HepG2 (cell line): ENCODE data around the gene SLC34A3. TPM values are rescaled to one million over a fixed set of nuclear protein-coding genes. Genes with fewer than 3 reads are reported as not detected.

Experiments used
- ATF7-NPFF ChIP-seq: sonication (generic); formaldehyde crosslinking; IDR thresholded peaks from 2 replicates; pipeline ENCODE4 v1.8.1; 2023; ENCODE audit warnings: mild to moderate bottlenecking, low read depth, missing genetic modification reagents, moderate library complexity
- BORCS8-MEF2B ChIP-seq: sonication (generic); formaldehyde crosslinking; IDR thresholded peaks from 2 replicates; pipeline ENCODE4 v1.8.0; 2022; ENCODE audit warnings: mild to moderate bottlenecking, missing genetic modification reagents
- ERF ChIP-seq: IDR thresholded peaks from 2 replicates; pipeline ENCODE4 v1.6.1; 2018; ENCODE audit warnings: missing biosample characterization, missing genetic modification reagents
- FOSL2 ChIP-seq: sonication (generic); formaldehyde crosslinking; IDR thresholded peaks from 2 replicates; pipeline ENCODE4 v1.4.0; 2020; ENCODE audit warnings: missing genetic modification reagents
- IRF2 ChIP-seq: IDR thresholded peaks from 2 replicates; pipeline ENCODE4 v1.6.1; 2018; ENCODE audit warnings: missing genetic modification reagents, missing compliant biosample characterization
- JDP2 ChIP-seq: sonication (generic); formaldehyde crosslinking; IDR thresholded peaks from 2 replicates; pipeline ENCODE4 v1.8.1; 2022; ENCODE audit warnings: missing genetic modification reagents, borderline replicate concordance
- KDM2A ChIP-seq: sonication (generic); formaldehyde crosslinking; IDR thresholded peaks from 2 replicates; pipeline ENCODE4 v1.4.0; 2020; ENCODE audit warnings: low read depth, missing genetic modification reagents, borderline replicate concordance
- NCOA5 ChIP-seq: sonication (generic); formaldehyde crosslinking; IDR thresholded peaks from 2 replicates; pipeline ENCODE4 v1.4.0; 2020; ENCODE audit warnings: missing genetic modification reagents
- SUZ12 ChIP-seq: fragments of 150-350 bp; IDR thresholded peaks from 2 replicates; pipeline ENCODE4 v1.6.1; 2014; ENCODE audit warnings: low read depth, low read length
- SYNCRIP ChIP-seq: fragments of 200-400 bp; formaldehyde crosslinking; IDR thresholded peaks from 2 replicates; pipeline ENCODE4 v1.6.1; 2018; ENCODE audit warnings: mild to moderate bottlenecking, low read depth, low read length; ENCODE audit not compliant: insufficient read depth
- ZNF101 ChIP-seq: sonication (generic); formaldehyde crosslinking; IDR thresholded peaks from 2 replicates; pipeline ENCODE4 v1.4.0; 2020; ENCODE audit warnings: mild to moderate bottlenecking, low read depth, missing genetic modification reagents, borderline replicate concordance
- ZNF264 ChIP-seq: sonication (generic); formaldehyde crosslinking; IDR thresholded peaks from 2 replicates; pipeline ENCODE4 v1.4.0; 2020; ENCODE audit warnings: missing genetic modification reagents
- ZNF777 ChIP-seq: sonication (generic); formaldehyde crosslinking; IDR thresholded peaks from 2 replicates; pipeline ENCODE4 v1.4.0; 2020; ENCODE audit warnings: missing genetic modification reagents
- polyA plus RNA-seq, 8 experiments: library from polyadenylated mRNA; depleted of rRNA in 3 of 8; stranded (reverse) in 7 of 8; unstranded in 1 of 8; fragments of >200 nt; fragmentation: Illumina TruSeq in 4 of 8; extraction: Trizol in 4 of 8; gene quantifications; 2 replicates each; pipeline versions ENCODE4 v1.2.1 to v1.2.3, GENCODE V29; 2011 to 2016; ENCODE audit warnings: low read depth in 4 of 8, missing spikeins in 1 of 8, mixed read lengths in 1 of 8; ENCODE audit not compliant: insufficient read depth in 1 of 8
- total RNA-seq, 5 experiments: library from RNA; depleted of rRNA; stranded (reverse); fragments of >200 nt; fragmentation: Illumina TruSeq; extraction: Trizol; gene quantifications; 2 replicates each; pipeline ENCODE4 v1.2.3, GENCODE V29; 2016; ENCODE audit warnings: low read depth in 1 of 5
- TF ChIP-seq, protein P1 (sequence below), 2 experiments: fragments of 450-650 bp in 1 of 2; sonication (generic) in 1 of 2; formaldehyde crosslinking in 1 of 2; IDR thresholded peaks; 2 replicates each; pipeline versions ENCODE4 v1.6.1 to v1.8.0; 2016 to 2022; ENCODE audit warnings: antibody characterized with exemption in 1 of 2, mild to moderate bottlenecking in 1 of 2, missing genetic modification reagents in 1 of 2
- TF ChIP-seq, protein P2 (sequence below): sonication (generic); formaldehyde crosslinking; IDR thresholded peaks from 2 replicates; pipeline ENCODE4 v1.5.0; 2020; ENCODE audit warnings: mild to moderate bottlenecking, missing genetic modification reagents, borderline replicate concordance
- TF ChIP-seq, protein P3 (sequence below): sonication (generic); formaldehyde crosslinking; IDR thresholded peaks from 2 replicates; pipeline ENCODE4 v1.5.1; 2020; ENCODE audit warnings: missing genetic modification reagents, mild to moderate bottlenecking, borderline replicate concordance

SLC34A3 gene
- total and polyA plus RNA-seq, 2 of the 13 experiments (the other 11 are each of a cell fraction or from before 2014, with no cell fraction given): 0.07 to 1.0 TPM

DNA sequence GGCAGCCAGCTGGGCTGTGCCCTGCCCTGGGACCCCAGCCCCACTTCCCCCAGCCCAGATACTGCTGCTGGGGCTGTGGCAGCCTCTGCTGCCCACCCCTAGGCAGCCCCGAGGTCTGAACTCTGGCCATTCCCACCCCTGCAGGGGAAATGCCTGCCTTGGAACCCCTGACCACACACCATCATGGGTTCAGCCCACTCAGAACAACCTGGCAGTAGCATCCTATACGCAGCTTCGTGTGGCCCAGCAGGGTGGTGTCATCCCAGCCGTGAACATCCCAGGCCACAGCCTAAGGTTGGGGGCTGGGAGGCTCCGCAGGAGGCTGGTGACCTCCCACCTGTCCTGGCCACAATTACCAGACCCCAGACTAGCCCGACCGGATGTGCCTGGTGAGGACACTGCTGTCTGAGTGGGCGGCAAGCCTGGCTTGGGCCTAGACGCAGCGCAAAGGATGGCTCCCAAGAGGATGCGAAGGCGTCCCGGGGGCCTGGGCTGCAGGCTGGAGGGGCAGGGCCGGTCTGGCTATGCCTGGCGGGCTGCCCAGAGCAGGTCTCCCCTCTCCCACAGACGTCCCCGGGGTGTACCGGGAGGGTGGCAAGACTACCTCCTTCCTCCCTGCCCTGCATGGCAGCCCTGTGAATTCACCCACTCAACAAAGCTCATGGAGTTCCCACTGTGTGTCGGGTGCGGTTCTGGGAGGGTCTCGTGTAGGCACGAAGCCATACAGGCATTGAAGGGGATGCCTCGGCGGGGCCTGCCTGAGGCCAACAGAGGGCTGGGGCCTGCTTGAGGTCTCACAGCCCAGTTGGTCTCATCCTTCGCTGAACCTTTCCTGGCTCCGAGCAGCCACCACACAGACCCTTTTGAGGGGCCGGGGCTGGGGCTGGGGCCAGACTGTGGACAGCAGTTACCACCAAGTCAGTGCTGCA lies 1.5 kb upstream of the SLC34A3 start (continued):
- TF ChIP-seq, protein P1, sequence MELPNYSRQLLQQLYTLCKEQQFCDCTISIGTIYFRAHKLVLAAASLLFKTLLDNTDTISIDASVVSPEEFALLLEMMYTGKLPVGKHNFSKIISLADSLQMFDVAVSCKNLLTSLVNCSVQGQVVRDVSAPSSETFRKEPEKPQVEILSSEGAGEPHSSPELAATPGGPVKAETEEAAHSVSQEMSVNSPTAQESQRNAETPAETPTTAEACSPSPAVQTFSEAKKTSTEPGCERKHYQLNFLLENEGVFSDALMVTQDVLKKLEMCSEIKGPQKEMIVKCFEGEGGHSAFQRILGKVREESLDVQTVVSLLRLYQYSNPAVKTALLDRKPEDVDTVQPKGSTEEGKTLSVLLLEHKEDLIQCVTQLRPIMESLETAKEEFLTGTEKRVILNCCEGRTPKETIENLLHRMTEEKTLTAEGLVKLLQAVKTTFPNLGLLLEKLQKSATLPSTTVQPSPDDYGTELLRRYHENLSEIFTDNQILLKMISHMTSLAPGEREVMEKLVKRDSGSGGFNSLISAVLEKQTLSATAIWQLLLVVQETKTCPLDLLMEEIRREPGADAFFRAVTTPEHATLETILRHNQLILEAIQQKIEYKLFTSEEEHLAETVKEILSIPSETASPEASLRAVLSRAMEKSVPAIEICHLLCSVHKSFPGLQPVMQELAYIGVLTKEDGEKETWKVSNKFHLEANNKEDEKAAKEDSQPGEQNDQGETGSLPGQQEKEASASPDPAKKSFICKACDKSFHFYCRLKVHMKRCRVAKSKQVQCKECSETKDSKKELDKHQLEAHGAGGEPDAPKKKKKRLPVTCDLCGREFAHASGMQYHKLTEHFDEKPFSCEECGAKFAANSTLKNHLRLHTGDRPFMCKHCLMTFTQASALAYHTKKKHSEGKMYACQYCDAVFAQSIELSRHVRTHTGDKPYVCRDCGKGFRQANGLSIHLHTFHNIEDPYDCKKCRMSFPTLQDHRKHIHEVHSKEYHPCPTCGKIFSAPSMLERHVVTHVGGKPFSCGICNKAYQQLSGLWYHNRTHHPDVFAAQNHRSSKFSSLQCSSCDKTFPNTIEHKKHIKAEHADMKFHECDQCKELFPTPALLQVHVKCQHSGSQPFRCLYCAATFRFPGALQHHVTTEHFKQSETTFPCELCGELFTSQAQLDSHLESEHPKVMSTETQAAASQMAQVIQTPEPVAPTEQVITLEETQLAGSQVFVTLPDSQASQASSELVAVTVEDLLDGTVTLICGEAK (IDR thresholded peaks at IDR 0.05): no peak
- TF ChIP-seq, protein P1 (CRISPR knock-in tag; IDR thresholded peaks at IDR 0.05): no peak
- TF ChIP-seq ZNF777 (CRISPR knock-in tag) (peak; percentile 48; the same call in 1 of the 2 replicates), ZNF101 (CRISPR knock-in tag) (no peak), NCOA5 (CRISPR knock-in tag) (no peak), JDP2 (CRISPR knock-in tag) (no peak), SUZ12 (no peak), ERF (CRISPR knock-in tag) (no peak), BORCS8-MEF2B (no peak), KDM2A (CRISPR knock-in tag) (peak; percentile 67; the same call in 1 of the 2 replicates), ATF7-NPFF (no peak; the same call in 1 of the 2 replicates), IRF2 (CRISPR knock-in tag) (no peak), SYNCRIP (no peak), ZNF264 (CRISPR knock-in tag) (no peak), FOSL2 (CRISPR knock-in tag) (no peak)
- TF ChIP-seq, protein P2, sequence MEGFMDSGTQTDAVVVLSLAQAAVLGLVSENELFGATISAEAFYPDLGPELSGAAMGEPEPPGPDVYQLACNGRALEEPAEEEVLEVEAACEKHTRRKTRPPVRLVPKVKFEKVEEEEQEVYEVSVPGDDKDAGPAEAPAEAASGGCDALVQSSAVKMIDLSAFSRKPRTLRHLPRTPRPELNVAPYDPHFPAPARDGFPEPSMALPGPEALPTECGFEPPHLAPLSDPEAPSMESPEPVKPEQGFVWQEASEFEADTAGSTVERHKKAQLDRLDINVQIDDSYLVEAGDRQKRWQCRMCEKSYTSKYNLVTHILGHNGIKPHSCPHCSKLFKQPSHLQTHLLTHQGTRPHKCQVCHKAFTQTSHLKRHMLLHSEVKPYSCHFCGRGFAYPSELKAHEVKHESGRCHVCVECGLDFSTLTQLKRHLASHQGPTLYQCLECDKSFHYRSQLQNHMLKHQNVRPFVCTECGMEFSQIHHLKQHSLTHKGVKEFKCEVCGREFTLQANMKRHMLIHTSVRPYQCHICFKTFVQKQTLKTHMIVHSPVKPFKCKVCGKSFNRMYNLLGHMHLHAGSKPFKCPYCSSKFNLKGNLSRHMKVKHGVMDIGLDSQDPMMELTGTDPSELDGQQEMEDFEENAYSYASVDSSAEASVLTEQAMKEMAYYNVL (CRISPR knock-in tag): no peak; the same call in 1 of the 2 replicates
- TF ChIP-seq, protein P3, sequence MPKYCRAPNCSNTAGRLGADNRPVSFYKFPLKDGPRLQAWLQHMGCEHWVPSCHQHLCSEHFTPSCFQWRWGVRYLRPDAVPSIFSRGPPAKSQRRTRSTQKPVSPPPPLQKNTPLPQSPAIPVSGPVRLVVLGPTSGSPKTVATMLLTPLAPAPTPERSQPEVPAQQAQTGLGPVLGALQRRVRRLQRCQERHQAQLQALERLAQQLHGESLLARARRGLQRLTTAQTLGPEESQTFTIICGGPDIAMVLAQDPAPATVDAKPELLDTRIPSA (CRISPR knock-in tag): no peak
